Esophagus muscularis mucosa (tissue), 3 donors: ENCODE data around the gene NPAS1.

Experiments
- POLR2AphosphoS5 ChIP-seq, 2 donors: sonication (generic); formaldehyde crosslinking; IDR thresholded peaks; one replicate each; pipeline ENCODE4 v1.6.1; 2017; ENCODE audit warnings: antibody characterized with exemption in 2 of 2
- TF ChIP-seq, protein P1 (sequence below), 3 experiments: fragments of 200-600 bp in 2 of 3; fragments of 450-650 bp in 1 of 3; sonication (generic) in 2 of 3; IDR thresholded peaks; one replicate each; pipeline ENCODE4 v1.5.1; 2017 to 2019; ENCODE audit warnings: antibody characterized with exemption in 3 of 3, mild to moderate bottlenecking in 2 of 3, moderate library complexity in 1 of 3

DNA sequence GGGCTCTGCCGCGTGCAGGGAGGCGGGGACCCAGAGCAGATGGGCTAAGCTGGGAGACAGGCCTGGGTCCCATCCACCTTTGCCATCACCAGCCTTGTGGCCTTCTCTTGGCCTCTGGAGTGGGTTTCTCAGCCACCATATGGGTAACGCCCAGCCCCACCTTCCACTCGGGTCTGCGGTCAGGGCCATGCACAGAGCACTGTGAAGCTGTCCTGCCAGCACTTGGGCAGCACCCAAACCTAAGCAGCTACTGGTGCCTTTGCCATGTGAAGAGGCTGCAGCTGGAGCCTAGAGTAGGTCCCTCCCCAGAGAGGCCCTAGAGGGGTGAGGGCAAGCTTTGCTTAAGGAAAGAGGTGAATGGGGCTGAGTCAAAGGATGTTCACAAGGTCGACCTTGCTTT lies 24.1 kb upstream of the NPAS1 start:
- TF ChIP-seq, protein P1, sequence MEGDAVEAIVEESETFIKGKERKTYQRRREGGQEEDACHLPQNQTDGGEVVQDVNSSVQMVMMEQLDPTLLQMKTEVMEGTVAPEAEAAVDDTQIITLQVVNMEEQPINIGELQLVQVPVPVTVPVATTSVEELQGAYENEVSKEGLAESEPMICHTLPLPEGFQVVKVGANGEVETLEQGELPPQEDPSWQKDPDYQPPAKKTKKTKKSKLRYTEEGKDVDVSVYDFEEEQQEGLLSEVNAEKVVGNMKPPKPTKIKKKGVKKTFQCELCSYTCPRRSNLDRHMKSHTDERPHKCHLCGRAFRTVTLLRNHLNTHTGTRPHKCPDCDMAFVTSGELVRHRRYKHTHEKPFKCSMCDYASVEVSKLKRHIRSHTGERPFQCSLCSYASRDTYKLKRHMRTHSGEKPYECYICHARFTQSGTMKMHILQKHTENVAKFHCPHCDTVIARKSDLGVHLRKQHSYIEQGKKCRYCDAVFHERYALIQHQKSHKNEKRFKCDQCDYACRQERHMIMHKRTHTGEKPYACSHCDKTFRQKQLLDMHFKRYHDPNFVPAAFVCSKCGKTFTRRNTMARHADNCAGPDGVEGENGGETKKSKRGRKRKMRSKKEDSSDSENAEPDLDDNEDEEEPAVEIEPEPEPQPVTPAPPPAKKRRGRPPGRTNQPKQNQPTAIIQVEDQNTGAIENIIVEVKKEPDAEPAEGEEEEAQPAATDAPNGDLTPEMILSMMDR (IDR thresholded peaks at IDR 0.05) = no peak
- TF ChIP-seq POLR2AphosphoS5 (IDR thresholded peaks at IDR 0.05) = no peak
